Upper lobe of right lung (tissue), 1 donor: Measurements from ENCODE around the gene CDK13. TPM values are rescaled to one million over a fixed set of nuclear protein-coding genes. Genes with fewer than 3 reads are reported as not detected.

ENCODE experiments used
- ATAC-seq: fragments of 200-7000 bp; cut with Tn5 transposase; one replicate; pipeline ENCODE4 v1.9.1; 2020; ENCODE audit warnings: mild to moderate bottlenecking, moderate library complexity
- DNase-seq: peaks from one replicate; pipeline ENCODE4 v3.0.0-alpha.2; 2020
- H3K27ac ChIP-seq: fragments of 200-600 bp; one replicate; pipeline ENCODE4 v1.8.0; 2022
- H3K27me3 ChIP-seq: fragments of 200-600 bp; one replicate; pipeline ENCODE4 v1.8.0; 2022; ENCODE audit warnings: mild to moderate bottlenecking
- H3K36me3 ChIP-seq: fragments of 200-600 bp; one replicate; pipeline ENCODE4 v1.8.0; 2022
- H3K4me1 ChIP-seq: fragments of 200-600 bp; one replicate; pipeline ENCODE4 v1.8.0; 2022
- H3K4me3 ChIP-seq: fragments of 200-600 bp; one replicate; pipeline ENCODE4 v1.8.0; 2022; ENCODE audit warnings: mild to moderate bottlenecking
- H3K9me3 ChIP-seq: fragments of 200-600 bp; one replicate; pipeline ENCODE4 v1.8.0; 2022
- intact Hi-C: fragments of 100-400 bp; cut with DNase I; formaldehyde crosslinking; loops from one replicate; pipeline ENCODE4 v1.11.0; 2022
- total RNA-seq: library from RNA; stranded (reverse); fragmentation: NEBNext Ultra II Directional; extraction: Animal tissue kit (Norgen Biotek cat#: 25700); gene quantifications from one replicate; pipeline ENCODE4 v1.2.1, GENCODE V29; 2021
- TF ChIP-seq, protein P1 (sequence below): fragments of 200-600 bp; IDR thresholded peaks from one replicate; pipeline ENCODE4 v1.8.0; 2022; ENCODE audit warnings: antibody characterized with exemption
- donor health status: DM: no; HTN: yes; CAD: no; lungs with severe emphysema.

CDK13 gene
- total RNA-seq, 1 donor from 2014 or later: 51.4 TPM

DNA sequence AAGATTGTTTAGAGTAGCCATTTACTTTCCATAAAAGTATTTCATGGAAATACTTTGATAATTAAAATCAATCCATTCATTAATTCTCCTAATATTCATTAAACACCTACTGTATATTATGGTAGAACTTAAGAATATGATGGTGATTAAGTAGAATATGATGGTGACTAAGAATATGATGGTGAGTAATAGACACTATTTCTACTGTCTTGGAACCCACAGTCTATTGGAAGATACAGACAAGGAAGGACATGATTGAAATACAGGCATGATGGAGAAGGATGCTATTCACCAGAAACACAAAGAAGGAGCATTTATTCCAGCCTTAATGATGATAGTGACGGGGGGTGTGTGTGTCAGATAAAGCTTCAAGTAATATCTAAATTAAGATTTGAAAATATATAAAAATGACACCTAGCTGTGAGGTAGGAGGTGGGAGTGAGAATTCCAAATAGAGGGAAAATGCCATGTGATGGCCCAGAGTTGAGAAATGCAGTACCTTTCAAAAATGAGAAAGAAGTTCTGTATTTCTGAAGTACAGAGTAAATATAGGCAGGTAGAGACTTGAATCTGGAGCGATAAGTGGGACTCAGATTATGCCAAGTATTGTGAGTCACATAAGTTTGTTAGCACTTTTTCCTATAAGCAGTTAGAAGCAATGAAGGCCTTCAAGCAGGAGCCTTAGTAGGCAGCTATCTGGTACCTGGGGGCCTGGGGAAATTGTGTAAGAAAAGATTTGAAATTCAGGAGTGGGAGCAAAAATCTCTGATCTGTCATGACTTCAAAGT lies 12.5 kb upstream of the CDK13 start:
- intact Hi-C loops: no loop called here

DNA sequence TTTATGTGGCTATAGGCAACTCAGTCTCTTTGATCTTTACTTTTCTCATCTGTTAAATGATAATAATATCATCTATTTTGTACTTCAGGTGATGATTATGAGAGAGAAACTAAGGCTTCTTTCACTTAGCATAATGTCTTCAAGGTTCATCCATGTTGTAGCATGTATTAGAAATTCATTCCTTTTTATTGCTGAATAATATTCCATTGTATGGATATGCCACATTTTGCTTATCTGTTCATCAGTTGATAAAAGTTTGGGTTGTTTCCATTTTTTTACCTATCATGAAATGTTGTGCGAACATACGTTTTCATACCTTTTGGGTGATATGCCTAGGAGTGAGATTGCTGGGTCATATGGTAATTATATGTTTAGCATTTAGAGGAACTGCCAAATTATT lies 7.2 kb upstream of the CDK13 start:
- Histone ChIP-seq H3K27ac (no peak overlapping the region), H3K4me3 (no peak overlapping the region), H3K27me3 (no peaks in the 10 kb centered on the region), H3K9me3 (no peaks in the 10 kb centered on the region), H3K36me3 (no peaks in the 10 kb centered on the region), H3K4me1 (no peaks in the 10 kb centered on the region)
- TF ChIP-seq, protein P1, sequence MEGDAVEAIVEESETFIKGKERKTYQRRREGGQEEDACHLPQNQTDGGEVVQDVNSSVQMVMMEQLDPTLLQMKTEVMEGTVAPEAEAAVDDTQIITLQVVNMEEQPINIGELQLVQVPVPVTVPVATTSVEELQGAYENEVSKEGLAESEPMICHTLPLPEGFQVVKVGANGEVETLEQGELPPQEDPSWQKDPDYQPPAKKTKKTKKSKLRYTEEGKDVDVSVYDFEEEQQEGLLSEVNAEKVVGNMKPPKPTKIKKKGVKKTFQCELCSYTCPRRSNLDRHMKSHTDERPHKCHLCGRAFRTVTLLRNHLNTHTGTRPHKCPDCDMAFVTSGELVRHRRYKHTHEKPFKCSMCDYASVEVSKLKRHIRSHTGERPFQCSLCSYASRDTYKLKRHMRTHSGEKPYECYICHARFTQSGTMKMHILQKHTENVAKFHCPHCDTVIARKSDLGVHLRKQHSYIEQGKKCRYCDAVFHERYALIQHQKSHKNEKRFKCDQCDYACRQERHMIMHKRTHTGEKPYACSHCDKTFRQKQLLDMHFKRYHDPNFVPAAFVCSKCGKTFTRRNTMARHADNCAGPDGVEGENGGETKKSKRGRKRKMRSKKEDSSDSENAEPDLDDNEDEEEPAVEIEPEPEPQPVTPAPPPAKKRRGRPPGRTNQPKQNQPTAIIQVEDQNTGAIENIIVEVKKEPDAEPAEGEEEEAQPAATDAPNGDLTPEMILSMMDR: no peak
- DNase-seq: no peak
- intact Hi-C loops: no loop called here
- no peak for ATAC-seq

More for the DNA sequence above, 12.5 kb upstream of the CDK13 start:
- TF ChIP-seq, protein P1: no peak
- no peak for ATAC-seq
- Histone ChIP-seq H3K27me3 (no peaks in the 10 kb centered on the region), H3K36me3 (no peaks in the 10 kb centered on the region), H3K4me1 (no peaks in the 10 kb centered on the region), H3K4me3 (no peak overlapping the region), H3K9me3 (no peaks in the 10 kb centered on the region), H3K27ac (no peak overlapping the region)
- DNase-seq: no peak

- Histone ChIP-seq H3K4me3 (no peak overlapping the region), H3K4me1 (peaks cover 6% of the 10 kb centered on the region), H3K9me3 (no peaks in the 10 kb centered on the region), H3K27ac (no peak overlapping the region), H3K36me3 (no peaks in the 10 kb centered on the region), H3K27me3 (no peaks in the 10 kb centered on the region)
- ATAC-seq (no peak), DNase-seq (no peak)
- TF ChIP-seq, protein P1: no peak
- intact Hi-C loops: no loop called here
These were observed 3.4 kb upstream of the CDK13 start for GRCh38 chr7:39946693-39947092.

- Histone ChIP-seq H3K4me3 (peak overlapping the region; percentile 91), H3K9me3 (no peaks in the 10 kb centered on the region), H3K4me1 (peaks cover 13% of the 10 kb centered on the region), H3K27me3 (no peaks in the 10 kb centered on the region), H3K27ac (peak overlapping the region; percentile 99), H3K36me3 (no peaks in the 10 kb centered on the region)
- DNase-seq (no peak), ATAC-seq (no peak)
- TF ChIP-seq, protein P1: no peak
- intact Hi-C loops: no loop called here
These were observed 1.6 kb upstream of the CDK13 start for GRCh38 chr7:39948375-39948955.

DNA sequence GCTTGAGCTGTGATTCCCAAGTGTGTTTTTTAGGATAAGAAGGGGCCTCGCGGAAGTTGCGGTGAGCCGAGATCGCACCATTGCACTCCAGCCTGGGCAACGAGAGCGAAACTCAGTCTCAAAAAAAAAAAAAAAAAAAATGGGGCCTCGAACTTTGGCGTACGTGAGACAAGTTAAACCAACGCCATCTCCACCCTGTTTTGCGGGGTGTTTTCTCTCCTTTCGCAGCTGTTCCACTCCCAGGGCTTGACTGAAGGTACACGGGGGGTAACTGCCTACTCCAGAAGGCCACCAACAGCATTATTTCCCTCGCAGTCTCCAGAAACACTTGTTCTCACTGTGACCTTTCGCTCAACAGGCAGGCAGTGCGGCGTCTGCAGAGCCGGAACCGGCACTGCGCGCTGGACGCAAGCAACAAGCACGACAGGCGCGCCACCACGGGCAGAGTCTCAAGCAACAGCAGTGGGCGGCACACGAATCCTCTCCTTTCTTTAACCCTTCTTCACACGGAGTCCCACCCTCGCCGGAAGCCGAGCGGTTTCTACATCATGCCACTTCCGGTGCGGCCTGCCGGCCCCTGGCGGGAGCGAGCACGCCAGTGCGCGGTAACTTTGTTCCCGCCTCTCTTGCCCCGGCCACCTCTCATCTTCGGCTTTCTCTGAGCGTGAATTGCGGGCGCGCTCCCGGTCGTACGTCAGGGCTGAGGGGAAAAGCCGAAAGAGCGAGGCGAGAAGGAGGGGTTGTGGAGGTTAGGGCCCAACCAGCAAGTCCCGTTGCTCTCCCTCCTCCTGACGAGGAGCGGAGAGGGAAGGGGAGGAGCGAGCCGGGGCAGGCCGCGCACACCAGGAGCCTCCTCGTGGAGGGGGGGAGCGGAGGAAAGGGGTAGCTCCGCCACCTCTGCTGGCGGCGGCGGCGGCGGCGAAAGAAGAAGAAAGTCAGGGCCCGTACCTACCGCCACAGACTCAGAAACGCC lies 814 bp upstream of the CDK13 start:
- H3K4me3 ChIP-seq: peak overlapping the region; percentile 91
- peak overlapping the region; percentile 99 for H3K27ac ChIP-seq
- intact Hi-C loops: no loop called here
- TF ChIP-seq, protein P1: no peak
- H3K9me3 ChIP-seq: no peaks in the 10 kb centered on the region
- H3K4me1 ChIP-seq: peaks cover 21% of the 10 kb centered on the region
- DNase-seq: peak; percentile 100
- no peaks in the 10 kb centered on the region for H3K27me3 ChIP-seq
- ATAC-seq: peak; percentile 92
- no peaks in the 10 kb centered on the region for H3K36me3 ChIP-seq
